Activated gamma-delta T cell (primary cell): Measurements from ENCODE around the gene BMP8A.
"Not testable (repeated sequence)": the region's sequence is repeated elsewhere in the genome, so short reads cannot be mapped to it uniquely, and the experiment has no call there.

ENCODE experiments used
- DNase-seq: peaks from one replicate; lab custom pipeline; 2025; lab: John Stamatoyannopoulos, UW

The BMP8A gene

DNA sequence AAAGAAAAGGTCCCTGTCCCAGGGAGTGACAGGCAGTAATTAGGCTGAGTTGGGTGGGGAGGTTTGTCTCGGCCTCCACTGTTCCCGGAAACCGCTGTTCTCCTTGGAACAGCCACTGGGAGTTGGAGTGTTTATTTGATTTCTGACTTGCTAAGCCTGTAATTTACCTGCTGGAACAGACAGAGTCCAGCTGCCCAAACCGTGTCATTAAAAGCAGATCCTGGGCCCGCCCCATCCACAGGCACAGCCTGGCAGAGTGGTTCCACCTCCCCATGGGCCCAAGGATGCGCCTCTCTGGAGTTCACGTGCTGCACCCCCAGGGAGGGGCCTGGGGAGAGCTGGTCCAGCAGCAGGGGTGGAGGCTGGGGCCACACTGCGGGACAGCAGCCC is 35.7 kb downstream of the BMP8A start:
- DNase-seq = not testable (repeated sequence)

DNA sequence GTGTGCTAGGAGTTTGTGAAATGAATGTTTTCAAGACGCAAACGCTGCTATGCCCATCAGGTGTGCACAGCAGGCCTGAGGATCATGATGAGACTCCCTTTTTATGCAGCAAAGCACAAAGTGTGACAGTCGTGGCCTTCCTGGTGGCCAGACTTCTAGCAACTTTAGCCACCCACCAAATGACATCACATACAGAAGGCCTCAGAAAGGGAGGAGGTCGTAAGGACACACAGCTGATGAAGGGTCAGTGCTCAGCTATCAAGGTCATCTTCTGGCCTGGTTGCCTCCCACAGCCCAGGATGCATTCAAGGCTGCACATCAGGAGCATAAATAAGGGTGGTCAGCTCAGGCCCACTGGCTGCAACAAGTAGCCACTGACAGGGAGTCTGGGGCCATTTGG is 36.6 kb downstream of the BMP8A start:
- DNase-seq = no peak

DNA sequence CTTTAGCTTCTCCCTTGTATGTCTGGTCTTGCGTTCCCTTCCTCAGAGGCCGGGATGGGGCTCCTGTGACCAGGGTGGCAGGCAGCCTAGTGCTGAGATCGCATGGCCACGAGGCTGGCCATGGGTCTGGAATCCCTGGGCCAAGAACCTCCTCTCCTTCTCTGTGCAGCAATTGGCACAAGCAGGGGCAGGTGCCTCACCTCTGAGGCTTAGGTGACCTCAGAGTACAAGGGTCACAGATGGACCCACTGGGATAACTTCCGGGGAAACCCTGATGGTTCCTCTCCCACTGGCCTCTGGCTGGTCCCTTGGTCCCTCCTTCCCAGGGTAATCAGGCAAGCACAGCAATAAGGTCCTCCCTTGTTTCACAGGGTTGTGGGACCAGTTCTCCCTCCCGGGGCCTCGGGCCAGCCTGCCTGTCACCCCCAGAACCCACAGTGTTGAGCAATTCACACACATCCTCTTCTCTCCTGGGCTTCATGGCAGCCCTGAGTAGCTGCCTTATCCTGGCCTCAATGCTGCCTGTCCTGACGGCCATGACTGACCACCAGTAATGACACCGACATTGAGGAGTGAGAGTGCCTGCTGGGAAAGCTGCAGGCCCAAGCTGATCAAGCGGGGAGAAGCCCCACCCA is 38.6 kb downstream of the BMP8A start:
- DNase-seq = no peak

DNA sequence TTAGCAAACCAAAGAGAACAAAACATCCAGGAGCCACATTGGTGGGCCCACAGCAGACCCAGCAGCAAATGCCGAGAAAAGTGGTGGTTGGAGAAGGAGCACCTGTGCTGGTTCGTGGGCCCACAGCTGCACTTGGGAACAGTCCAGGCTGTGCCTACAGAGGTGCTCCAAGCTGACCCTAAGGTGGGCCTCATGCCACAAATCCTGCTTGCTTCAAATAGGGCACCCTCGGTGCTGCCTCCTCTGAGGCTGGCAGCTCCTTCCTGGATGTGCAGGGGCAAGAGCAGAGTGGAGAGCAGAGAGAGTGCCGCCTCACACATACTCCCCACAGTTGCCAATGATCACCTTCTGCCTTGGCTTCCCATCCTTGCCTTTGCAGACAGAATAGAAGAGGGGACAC is 40.1 kb downstream of the BMP8A start:
- no peak for DNase-seq

DNA sequence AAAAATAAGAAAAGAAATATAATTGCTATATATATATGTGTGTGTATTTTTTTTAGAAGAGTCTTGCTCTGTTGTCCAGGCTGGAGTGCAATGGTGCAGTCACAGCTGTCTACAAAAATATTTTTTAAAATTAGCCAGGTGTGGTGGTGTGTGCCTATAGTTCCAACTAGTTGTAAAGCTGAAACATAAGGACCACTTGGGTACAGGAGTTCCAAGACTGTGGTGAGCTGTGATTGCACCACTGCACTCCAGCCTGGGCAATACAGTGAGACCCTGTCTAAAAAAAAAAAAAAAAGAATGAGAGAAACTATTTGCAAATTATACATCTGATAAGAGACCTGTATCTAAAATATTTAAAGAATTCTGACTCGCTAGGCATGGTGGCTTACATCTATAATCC is 42.0 kb downstream of the BMP8A start:
- DNase-seq = no peak

DNA sequence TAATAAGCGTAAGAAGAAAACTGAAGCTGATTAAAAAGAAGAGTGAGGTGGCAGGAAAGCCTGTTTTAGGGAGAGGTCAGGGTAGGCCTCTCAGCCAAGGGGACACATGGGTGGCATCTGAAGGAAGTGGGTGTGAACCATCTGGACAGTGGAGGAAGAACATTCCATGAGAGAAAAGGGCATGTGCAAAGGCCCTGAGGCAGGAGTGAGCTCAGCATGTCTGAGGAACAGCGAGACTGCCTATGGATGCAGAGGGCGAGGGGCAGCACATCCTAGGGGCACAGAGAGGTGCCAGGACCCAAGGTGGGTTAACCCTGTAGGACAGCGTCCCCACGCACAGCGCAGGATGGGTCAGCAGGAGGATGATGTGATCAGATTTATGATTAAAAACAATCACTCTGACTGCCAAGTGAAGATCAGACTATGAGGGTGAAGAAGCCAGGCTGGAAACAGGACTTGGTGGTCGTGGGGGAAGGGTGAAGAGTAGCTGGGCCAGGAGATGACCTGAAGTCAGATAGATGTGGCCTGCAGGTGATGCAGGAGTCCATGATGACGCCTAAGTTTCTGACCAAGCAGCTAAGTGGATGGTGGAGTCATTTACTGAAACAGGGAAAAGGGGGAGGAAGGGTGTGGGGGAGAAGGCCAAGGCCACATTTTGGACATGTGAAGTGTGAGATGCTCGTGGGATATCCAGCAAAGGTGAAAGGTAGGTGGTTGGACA is 47.3 kb downstream of the BMP8A start:
- DNase-seq = no peak

DNA sequence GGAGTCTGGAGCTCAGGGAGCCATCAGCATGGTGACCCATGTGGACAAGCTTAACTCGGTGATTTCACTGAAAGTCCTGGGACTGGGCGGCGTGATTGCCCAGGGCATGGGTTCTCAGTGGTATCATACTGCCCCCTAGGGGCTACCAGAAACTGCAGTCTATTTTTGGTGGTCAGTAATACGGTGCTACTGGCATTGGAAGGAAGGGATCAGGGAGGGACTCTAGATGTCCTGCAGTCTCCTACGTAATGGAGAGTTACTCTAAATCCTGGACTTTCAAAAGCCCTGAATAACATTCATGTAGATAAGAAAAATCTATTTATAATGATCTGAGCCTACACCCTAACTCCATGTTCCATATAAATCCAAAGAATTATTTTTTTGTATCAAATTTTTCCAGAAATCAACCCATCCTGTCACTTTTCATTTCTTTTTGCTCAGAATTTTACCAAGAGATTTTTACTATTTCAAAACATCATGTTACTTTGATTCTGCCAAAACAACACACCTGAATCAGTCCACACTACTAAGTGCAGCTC is 47.9 kb downstream of the BMP8A start:
- no peak for DNase-seq

DNA sequence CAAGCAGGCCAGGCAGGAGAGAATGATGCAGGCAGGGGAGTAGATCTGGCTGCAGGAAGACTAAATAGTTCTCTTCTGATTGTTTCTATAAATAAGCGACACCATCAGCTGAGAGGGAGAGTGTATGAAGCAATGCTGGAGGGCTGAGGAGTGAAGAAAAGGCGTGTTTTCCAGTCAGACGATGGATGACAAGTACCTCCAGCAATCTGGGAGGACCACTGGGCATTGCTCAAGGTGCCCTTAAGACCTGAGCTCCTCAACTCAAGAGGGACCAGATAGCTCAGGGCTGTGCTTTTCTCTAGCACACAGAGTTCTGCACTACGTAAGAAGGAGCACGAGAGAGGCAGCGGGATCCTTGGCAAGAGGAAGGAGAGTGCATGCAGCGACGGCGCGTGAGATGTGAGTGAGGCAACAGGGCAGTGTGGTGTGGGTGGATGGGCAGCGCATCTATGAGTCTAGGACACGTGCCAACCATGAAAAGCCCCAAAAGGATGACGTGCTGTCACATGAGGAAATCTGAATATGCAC is 49.1 kb downstream of the BMP8A start:
- DNase-seq = no peak

DNA sequence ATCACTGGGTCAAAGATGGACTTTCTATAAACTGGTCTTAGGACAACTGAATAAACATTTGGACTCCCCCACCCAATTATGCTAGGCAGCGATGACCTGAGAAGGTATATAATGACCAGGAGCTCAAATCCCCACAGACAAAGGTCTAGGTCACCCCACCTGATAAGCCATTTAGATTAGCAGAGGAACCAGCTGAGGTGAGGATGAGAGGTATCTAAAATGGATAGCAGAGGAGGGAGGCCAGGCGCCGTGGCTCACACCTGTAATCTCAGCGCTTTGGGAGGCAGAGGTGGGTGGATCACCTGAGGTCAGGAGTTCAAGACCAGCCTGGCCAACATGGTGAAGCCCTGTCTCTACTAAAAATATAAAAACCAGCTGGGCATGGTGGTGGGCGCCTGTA is 51.5 kb downstream of the BMP8A start:
- no peak for DNase-seq

DNA sequence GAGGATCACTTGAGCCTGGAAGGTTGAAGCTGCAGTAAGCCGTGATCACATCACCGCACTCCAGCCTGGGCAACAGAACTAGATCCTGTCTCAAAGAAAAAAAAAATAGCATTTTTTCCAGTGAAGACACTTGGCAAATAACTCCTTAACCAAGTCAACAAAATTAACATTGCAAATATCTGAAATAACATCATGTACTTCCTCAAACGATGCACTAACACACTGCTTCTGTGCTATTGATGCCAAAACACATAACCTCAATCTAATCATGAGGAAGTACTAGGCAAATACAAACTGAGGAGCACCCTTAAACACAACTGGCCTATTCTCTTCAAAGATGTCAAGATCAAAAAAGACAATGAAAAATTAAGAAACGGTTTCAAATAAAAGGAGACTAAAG is 52.9 kb downstream of the BMP8A start:
- no peak for DNase-seq

DNA sequence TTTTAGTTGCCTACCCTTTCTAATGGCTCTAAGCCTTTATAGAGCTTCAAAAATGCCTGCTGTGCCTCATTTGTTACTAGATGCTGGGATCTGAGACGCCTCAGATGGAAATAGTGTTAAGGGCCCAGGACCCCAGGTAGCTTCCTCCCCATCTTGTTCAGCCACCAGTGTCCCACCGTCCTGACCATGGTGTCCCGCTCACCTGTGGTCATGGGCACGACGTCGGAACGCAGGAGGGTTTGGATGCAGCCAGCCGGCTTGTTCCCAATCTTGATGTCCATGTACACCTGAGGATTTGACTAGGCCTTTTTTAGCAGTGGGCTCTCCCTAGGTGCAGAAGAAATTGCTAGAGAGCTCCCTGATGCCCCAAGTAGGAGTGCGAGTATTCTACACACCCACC is 54.1 kb downstream of the BMP8A start:
- no peak for DNase-seq

DNA sequence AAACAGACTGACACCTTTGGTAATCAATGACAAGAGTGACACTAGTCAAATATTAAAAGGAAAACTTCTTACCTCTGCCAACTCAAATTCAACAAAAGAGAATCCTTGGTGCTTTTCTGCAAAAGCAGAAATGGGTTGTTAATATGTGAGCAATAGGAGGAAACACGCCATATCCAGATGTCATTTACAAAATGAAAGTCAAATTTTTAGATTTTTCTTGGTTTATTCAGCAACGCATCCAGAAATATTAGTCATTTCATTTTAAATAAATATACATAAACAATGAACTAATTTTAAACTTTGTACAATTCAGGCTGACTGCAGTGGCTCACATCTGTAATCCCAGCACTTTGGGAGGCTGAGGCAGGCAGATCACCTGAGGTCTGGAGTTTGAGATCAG is 62.8 kb downstream of the BMP8A start:
- DNase-seq = no peak

DNA sequence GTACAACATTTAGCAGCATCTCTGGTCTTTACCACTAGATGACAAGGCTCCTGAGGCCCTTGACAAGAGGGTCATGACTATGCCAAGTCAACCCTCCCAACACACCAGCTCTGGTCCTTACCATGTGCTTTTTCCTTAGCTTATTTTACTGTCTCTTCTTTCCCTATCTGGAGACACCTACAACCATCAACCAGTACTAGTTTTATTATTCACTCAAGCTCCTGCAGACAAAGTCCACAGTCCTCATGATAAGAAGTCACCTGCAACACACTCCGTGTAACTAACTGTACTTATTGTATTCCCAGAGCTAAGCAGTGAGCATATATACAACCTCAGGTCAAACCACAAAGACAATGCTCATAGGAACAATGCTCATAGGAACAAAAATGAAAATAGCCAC is 69.8 kb downstream of the BMP8A start:
- DNase-seq = no peak

DNA sequence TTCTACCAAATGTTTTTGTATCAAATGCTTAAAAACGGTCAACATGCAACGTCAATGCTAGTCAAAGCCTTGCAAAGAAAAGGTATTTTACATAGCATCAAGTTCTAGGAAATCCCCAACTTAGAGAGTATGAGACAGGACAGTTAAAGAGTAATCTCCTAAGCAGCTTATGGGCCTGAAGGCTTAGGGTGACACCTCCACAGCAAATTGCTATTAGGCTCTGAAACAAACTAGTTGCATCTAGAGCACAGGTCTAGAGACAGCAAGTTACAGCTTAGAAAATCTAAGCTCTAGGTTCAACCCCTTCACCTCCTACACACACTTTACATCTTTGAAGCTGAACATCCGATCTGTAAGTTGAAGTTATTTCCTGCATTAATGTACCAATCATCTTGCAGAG is 71.5 kb downstream of the BMP8A start:
- DNase-seq = no peak

DNA sequence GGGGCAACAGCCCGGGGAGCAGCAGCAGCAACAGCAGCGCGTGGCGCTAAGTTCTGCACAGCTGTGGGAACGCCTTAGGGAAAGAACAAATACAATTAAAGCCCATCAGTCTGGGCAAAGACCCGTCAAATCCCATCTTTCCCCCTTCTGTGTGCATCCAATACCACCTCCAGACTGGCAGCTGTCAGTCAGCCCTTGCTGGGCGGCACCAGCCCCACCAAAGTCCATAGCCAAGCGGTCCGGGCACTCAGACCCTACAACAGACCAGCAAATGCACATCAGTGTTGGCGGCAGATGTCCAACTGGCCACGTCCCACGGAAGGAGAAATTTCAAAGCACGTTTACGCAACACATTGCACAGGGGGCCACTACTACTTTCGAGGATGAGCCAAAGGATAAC is 72.2 kb downstream of the BMP8A start:
- DNase-seq = no peak

DNA sequence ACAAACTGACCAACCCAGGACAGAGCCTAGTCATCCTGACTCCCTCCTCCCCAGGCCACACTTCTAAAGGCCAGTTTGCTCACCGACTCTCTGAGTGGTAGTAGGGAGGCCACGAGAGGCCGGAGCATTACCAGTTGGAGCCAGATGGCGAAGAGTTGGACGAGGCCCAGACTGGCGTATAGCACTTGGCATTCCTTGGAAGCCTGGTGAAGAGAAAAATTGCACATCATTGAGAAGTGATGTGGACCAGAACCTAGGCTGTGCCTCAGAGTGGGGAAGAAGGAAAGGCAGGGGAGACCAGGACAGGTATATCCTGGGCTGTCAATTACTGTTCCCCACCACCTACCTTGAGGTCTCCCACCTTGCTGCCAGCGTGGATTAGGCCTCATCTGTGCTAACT is 72.9 kb downstream of the BMP8A start:
- no peak for DNase-seq

DNA sequence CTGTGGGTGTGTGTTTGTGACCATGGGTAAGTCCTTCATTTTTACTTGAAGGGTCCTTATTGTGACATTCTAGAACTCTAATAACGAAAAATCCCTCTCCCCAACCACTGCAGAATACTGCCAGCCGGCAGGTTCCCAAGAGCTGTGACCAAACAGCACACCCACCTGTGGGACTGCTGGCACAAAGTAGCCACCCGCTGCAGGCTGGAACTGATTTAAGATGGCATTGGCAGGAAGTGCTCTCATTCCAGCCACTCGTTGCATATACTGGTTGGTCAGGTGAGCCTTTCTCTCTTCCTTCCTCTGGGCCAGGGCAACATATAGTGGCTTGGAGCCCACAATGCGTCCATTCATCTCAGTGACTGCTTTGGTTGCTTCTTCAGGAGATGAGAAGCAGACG is 73.5 kb downstream of the BMP8A start:
- DNase-seq = no peak

DNA sequence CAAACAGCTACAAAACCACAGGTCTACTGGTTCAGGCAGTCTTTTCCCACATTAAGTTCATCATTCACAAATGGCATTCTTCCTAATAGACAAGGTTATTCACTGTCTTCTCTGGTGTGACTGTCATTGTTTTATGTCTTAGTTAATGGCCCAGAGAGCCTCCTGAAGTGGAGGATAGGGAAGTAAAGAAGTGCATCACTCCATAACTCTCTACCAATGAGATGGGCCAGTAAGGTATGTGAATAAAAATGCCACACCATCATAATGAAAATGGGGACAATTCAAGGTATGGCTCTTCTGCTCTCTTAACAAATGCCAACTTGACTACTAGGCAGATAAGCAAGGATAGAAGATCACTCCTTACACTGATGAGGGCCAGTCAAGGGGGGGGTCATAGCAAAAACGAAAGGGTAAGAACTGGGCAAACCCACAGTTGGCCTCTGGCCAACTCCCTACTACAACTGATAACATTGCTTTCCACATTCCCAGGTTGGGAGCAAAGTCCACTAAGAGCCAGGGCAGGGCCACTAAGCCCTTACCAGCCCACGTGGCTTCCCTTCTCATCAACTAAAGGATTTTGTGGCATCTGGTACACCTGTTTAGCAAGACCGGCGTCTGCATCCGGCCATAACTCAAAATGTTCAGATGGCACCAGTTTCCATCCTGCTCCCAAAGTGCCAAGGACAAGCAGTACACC is 75.2 kb downstream of the BMP8A start:
- DNase-seq = no peak

DNA sequence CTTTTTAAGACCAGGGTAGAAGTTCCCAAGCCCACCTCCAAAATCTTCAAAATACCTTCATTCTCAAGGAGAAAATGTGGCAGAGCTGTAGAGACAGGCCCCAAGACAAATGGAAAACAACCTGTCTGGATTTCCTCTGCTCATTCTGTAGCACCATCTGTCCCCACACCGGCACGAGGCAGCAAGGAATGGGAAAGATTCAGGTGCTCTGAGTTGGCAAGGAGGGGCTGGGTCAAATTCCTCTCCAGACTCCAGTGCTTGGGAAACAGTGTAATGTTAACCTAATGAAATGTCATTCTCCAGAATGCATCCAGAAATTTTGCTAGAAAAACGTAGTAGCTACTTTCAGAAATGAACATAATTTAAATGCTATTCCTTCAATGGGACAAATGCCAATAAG is 75.9 kb downstream of the BMP8A start:
- DNase-seq = no peak

DNA sequence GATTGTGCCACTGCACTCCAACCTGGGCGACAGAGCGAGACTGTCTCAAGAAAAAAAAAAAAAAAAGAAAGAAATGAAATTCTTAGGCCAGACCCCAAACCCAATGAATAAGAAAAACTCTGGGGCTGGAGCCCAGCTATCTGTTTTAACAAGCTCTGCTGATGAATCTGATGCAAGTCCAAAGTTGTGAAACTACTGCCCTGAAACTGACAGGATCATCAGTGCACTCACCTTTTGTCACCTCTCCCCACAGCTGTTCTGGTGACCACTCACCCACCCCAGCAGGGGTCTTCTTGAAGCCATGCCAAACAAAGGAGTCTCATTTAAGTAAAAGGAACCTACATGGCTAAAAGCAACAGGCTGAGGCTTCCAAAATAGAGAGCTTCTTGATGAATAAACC is 76.8 kb downstream of the BMP8A start:
- no peak for DNase-seq

DNA sequence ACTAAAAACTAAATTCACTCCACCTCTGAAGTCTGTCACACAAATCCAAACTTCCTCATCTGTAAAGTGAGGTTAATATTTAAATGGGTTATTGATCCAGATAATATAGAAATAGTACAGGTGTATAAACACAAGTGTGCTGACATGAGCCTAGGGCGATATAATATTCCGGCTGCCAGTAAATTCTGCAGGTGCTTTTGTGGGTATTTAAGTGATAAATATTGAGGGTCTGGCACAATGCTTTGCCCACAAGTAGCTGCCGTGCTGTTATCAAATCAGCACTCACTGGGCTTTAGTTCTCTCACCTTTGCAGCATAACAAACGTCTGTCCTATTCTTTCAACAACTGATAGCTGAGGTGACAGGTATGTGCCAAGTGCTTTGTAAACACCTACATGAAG is 77.6 kb downstream of the BMP8A start:
- no peak for DNase-seq

DNA sequence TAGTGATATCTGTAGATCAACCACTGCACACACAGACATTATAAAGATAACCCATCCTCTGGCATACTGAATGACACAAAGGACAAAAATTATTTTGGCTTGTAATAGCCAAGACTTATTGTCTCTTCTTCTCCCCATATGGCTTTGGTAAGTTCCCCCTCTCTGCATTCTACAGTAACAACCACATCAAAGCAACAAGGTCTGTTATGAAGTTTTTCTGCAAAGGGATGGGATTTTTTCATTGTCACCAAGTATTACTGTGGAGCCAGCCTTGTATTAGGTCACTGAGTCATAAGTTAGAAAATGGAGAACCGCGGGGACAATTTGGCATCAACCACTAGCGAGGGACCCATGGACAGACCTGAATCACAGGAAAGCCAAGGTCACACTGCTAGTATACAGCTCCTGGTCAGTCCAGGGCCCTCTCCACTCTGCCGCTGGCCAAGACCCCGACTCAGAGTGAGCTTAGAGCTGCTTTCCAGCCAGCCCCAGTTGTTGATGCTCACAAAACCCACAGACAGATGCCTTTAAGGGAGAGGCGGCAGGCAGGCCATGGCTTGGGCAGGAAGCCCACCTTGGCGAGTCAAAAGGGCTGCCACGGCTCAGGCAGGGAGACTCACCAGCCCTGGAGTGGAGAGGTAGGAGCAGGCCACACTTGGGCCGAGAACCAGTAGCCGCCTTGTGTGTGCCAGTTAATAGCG is 79.2 kb downstream of the BMP8A start:
- no peak for DNase-seq

DNA sequence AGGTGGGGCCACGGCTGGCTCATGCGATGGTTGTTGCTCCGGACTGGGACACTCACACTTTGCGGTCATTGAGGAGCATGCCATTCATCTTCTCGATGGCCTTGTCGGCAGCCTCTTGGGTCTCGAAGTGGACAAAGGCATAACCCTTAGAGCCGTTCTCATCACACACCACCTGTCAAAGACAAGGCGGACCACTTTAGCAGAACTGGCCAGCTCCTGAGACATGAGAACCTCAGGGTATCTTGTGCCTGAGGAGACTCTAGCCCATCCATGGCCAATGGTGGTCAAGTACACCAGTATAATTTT is 79.7 kb downstream of the BMP8A start:
- no peak for DNase-seq
